HG03066 (cell line): ENCODE data around the gene SLC6A3.

ENCODE experiments used
- ATAC-seq: cut with Tn5 transposase; IDR thresholded peaks from one replicate; pipeline ENCODE4 v1.9.1; 2021; ENCODE audit warnings: low read depth; ENCODE audit not compliant: unreplicated experiment

Gene SLC6A3

GRCh38 chr5:1443171-1443570 lies 2.1 kb downstream of the SLC6A3 start:
- no peak for ATAC-seq

- ATAC-seq = no peak
Measured at GRCh38 chr5:1442222-1443145, 2.8 kb downstream of the SLC6A3 start.

- no peak for ATAC-seq
Measured at GRCh38 chr5:1441166-1441865, 3.9 kb downstream of the SLC6A3 start.

- no peak for ATAC-seq
Measured at GRCh38 chr5:1440098-1440493, 5.1 kb downstream of the SLC6A3 start.

GRCh38 chr5:1439388-1440097 lies 5.7 kb downstream of the SLC6A3 start:
- no peak for ATAC-seq

GRCh38 chr5:1438871-1439270 lies 6.4 kb downstream of the SLC6A3 start:
- no peak for ATAC-seq

GRCh38 chr5:1437876-1438559 lies 7.2 kb downstream of the SLC6A3 start:
- ATAC-seq = no peak

GRCh38 chr5:1437226-1437829 lies 7.9 kb downstream of the SLC6A3 start:
- no peak for ATAC-seq

- ATAC-seq = no peak
Measured at GRCh38 chr5:1436681-1437080, 8.6 kb downstream of the SLC6A3 start.

- no peak for ATAC-seq
Measured at GRCh38 chr5:1436036-1436435, 9.2 kb downstream of the SLC6A3 start.

GRCh38 chr5:1435369-1435768 lies 9.9 kb downstream of the SLC6A3 start:
- no peak for ATAC-seq

GRCh38 chr5:1432296-1432695 lies 12.9 kb downstream of the SLC6A3 start:
- ATAC-seq = no peak

- ATAC-seq = no peak
Measured at GRCh38 chr5:1431896-1432295, 13.3 kb downstream of the SLC6A3 start.

- ATAC-seq = no peak
Measured at GRCh38 chr5:1431021-1431811, 14.0 kb downstream of the SLC6A3 start.

GRCh38 chr5:1430121-1430795 lies 15.0 kb downstream of the SLC6A3 start:
- no peak for ATAC-seq

GRCh38 chr5:1429496-1429895 lies 15.7 kb downstream of the SLC6A3 start:
- no peak for ATAC-seq

GRCh38 chr5:1429066-1429465 lies 16.2 kb downstream of the SLC6A3 start:
- ATAC-seq = no peak

- ATAC-seq = no peak
Measured at GRCh38 chr5:1428107-1428506, 17.1 kb downstream of the SLC6A3 start.

- no peak for ATAC-seq
Measured at GRCh38 chr5:1424716-1425115, 20.5 kb downstream of the SLC6A3 start.
